ENCODE results near the gene AIP. TPM values are rescaled to one million over a fixed set of nuclear protein-coding genes. Genes with fewer than 3 reads are reported as not detected.

AIP gene
- total RNA-seq, 1 donor from 2014 or later: 45.9 TPM

DNA sequence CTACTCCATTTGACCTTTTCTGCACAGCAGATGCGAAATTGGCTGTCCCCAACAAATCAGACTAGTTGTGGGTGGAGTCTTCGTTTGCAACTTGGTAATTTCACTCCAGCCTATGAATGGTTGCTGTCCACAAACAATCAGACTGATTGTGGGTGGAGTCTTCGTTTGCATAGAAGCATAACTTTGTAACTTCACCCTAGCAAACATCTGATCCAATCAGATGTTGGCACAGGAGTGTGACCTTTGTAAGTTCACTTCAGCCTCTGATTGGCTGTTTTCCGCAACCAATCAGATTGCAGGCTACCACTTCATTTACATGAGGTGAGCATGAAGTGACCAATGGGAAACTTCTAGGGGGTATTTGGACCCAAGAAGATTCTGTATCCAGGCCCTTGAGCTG lies 56.7 kb downstream of the AIP start:
- TF ChIP-seq, protein P1, sequence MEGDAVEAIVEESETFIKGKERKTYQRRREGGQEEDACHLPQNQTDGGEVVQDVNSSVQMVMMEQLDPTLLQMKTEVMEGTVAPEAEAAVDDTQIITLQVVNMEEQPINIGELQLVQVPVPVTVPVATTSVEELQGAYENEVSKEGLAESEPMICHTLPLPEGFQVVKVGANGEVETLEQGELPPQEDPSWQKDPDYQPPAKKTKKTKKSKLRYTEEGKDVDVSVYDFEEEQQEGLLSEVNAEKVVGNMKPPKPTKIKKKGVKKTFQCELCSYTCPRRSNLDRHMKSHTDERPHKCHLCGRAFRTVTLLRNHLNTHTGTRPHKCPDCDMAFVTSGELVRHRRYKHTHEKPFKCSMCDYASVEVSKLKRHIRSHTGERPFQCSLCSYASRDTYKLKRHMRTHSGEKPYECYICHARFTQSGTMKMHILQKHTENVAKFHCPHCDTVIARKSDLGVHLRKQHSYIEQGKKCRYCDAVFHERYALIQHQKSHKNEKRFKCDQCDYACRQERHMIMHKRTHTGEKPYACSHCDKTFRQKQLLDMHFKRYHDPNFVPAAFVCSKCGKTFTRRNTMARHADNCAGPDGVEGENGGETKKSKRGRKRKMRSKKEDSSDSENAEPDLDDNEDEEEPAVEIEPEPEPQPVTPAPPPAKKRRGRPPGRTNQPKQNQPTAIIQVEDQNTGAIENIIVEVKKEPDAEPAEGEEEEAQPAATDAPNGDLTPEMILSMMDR (IDR thresholded peaks at IDR 0.05; ENCODE audit: insufficient read depth, low read length, poor library complexity, severe bottlenecking): no peak
- no peaks in the 10 kb centered on the region for H3K27me3 ChIP-seq (ENCODE audit: control insufficient read depth, insufficient read depth, low read length)
- no peaks in the 10 kb centered on the region for H3K36me3 ChIP-seq (ENCODE audit: control insufficient read depth, insufficient read depth, low read length)
- H3K4me3 ChIP-seq (ENCODE audit: low read depth, low read length): no peak overlapping the region
- DNase-seq (ENCODE audit: low read depth): no peak

Other genes with a start within 250 kb of the AIP start
- 46.4 and 51.3 TPM in 2 replicates for gene GRK2, start 216.6 kb upstream of the AIP start, total RNA-seq
- 36.6 and 48.5 TPM in 2 replicates for gene ANKRD13D, start 193.7 kb upstream of the AIP start, total RNA-seq
- gene SSH3, start 179.5 kb upstream of the AIP start, total RNA-seq: 37.2 and 39.9 TPM in 2 replicates
- gene POLD4, start 129.5 kb upstream of the AIP start, total RNA-seq: 70.7 and 75.5 TPM in 2 replicates
- 33.1 and 34.3 TPM in 2 replicates for gene CLCF1, start 109.4 kb upstream of the AIP start, total RNA-seq
- 8.3 and 13.6 TPM in 2 replicates for gene RAD9A, start 91.0 kb upstream of the AIP start, total RNA-seq
- gene PPP1CA, start 81.2 kb upstream of the AIP start, total RNA-seq: 309 and 319 TPM in 2 replicates
- gene TBC1D10C, start 78.9 kb upstream of the AIP start, total RNA-seq: 0.84 and 1.0 TPM in 2 replicates
- 0.21 and 0.27 TPM in 2 replicates for gene CARNS1, start 67.3 kb upstream of the AIP start, total RNA-seq
- 64.6 and 86.5 TPM in 2 replicates for gene RPS6KB2, start 54.5 kb upstream of the AIP start, total RNA-seq
- 2.5 and 3.0 TPM in 2 replicates for gene PTPRCAP, start 45.3 kb upstream of the AIP start, total RNA-seq
- 136 and 153 TPM in 2 replicates for gene CORO1B, start 39.5 kb upstream of the AIP start, total RNA-seq
- not detected in 2 replicates for gene GPR152, start 30.3 kb upstream of the AIP start, total RNA-seq
- gene CABP4, start 27.7 kb upstream of the AIP start, total RNA-seq: 0.17 TPM in 1 of 2 replicates, not detected in the other
- gene TMEM134, start 13.8 kb upstream of the AIP start, total RNA-seq: 53.8 and 102 TPM in 2 replicates
- gene PITPNM1, start 22.3 kb downstream of the AIP start, total RNA-seq: 50.8 and 55.5 TPM in 2 replicates
- gene CDK2AP2, start 25.1 kb downstream of the AIP start, total RNA-seq: 104 and 135 TPM in 2 replicates
- not detected in 2 replicates for gene CABP2, start 40.4 kb downstream of the AIP start, total RNA-seq
- 1,390 and 1,923 TPM in 2 replicates for gene GSTP1, start 100.8 kb downstream of the AIP start, total RNA-seq
- gene NDUFV1, start 123.9 kb downstream of the AIP start, total RNA-seq: 229 and 262 TPM in 2 replicates
- gene NUDT8, start 146.9 kb downstream of the AIP start, total RNA-seq: 5.1 TPM in 2 replicates
- gene TBX10, start 156.7 kb downstream of the AIP start, total RNA-seq: not detected in 2 replicates
- 0.21 TPM in 1 of 2 replicates, not detected in the other for gene ACY3, start 167.7 kb downstream of the AIP start, total RNA-seq
- 0.07 and 0.13 TPM in 2 replicates for gene ALDH3B2, start 191.6 kb downstream of the AIP start, total RNA-seq

Measured in kidney epithelial cell (primary cell).